Middle frontal gyrus (tissue), 1 donor: ENCODE measurements around the gene GPR156.
"Not testable (repeated sequence)": the region's sequence is repeated elsewhere in the genome, so short reads cannot be mapped to it uniquely, and the experiment has no call there.

Experiments used
- DNase-seq: peaks from one replicate; pipeline ENCODE4 v3.0.0-alpha.2; 2015; ENCODE audit warnings: low spot score; ENCODE audit errors: extremely low spot score

Gene GPR156

DNA sequence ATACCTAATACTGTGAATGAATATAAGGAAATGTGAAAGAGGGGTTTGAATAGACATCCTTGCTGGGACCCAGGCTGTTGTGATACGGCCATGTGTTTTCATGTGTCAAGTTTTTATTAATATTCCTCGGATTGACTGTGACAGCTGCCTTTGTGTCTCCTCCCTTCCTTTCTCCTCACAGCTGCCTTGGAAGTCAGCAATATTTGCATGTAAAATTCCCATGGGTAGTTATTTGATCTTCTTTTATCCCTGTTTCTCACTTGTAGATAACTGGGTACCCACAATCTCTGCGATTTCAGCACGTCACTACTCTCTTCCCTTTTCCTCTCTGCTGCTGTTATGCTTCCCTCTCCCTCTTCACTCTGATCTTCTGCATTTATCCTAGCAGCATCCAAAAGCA lies 9.4 kb downstream of the GPR156 start:
- DNase-seq, result no peak

DNA sequence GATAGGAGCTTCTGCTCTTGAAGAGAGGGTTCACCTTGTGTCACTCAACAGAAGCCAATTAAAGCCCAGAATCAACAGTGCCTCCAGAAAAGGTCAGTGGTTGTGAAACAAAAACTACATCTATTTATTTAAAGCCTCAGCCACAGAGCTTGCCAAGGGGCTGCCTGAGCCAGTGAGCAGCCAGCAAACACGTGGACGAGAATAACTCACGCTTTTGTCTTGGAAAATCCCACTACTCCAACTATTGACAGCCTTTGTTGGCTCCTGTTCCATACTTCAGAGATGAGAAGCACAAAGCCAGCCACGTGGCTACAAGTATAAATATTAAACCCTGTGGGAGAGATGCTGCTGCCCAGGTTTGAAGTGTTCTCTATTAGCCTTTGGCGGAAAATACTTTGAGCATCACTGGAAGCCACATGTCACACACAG lies 10.3 kb downstream of the GPR156 start:
- DNase-seq, result no peak

DNA sequence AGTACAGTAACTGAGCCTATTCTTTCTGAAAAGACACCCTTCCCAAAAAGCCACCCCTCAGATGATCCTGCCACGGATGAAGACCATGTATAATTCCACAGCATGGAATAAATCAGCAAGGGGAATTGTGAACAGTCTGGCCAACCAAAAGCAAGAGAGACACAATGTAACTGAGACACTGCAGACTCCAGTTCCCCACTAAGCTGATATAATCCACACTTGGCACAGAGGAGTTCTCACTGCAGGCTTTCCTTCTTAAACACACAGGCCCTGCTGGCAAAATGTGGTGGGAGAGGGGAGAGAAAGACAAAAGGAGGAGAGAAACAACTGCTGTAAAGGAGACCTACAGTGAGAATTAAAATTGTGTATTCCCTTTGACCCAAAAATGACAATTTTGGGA lies 12.7 kb downstream of the GPR156 start:
- DNase-seq, result no peak

DNA sequence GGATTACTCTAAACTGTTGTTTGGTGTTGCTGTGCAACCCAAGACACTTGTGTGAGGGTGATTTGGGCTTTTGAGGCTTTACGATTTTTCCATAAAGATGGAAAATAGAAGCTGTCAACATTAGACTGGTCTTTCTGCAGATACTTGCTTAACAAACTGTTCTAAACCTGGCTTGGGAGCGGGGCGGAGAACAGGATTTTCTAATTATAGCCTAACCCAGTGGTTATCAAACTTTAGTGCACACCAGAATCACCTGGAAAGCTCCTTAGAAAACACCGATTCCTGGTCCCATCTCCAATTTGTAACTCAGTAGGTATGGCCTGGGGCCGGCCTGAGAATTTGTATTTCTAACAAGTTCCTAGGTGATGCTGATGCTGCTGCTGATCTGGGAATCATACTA lies 19.0 kb downstream of the GPR156 start:
- DNase-seq, result no peak

DNA sequence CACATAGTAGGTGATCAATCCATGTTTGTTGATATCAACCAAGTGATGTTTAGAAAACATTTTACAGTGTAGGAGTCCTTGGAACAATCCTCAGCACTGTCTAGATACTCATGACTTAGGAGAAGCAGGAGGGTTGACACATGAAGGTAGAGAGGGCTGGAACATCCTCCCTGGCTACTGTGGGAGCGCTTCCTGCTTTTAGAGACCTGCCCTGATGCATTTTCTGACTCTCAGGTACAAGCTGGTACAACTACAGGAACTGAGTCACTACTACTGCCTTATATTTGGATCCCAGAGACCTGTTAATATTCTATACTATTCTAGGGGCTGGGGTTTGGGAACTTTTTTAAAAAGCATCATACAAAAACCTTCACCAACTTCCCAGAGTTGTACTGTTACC lies 20.1 kb downstream of the GPR156 start:
- no peak for DNase-seq

DNA sequence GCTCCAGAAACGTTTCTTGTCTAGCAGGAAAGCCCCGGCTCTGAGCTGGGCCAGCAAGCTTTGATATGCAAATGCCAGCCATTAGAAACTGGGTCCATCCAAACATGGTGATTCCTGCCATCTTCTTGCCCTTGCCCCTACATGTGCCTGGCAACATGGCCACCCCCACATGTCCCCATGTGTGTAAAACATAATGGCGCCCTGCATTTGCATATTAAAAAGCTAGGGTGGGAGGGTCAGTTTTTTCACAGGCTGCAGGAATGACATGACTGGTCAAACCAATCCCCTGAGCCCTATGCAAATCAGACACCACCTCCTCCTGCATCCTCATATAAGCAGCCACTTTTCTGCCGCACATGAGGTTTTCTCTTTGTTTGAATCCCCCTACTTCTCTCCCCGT lies 21.2 kb downstream of the GPR156 start:
- no peak for DNase-seq

DNA sequence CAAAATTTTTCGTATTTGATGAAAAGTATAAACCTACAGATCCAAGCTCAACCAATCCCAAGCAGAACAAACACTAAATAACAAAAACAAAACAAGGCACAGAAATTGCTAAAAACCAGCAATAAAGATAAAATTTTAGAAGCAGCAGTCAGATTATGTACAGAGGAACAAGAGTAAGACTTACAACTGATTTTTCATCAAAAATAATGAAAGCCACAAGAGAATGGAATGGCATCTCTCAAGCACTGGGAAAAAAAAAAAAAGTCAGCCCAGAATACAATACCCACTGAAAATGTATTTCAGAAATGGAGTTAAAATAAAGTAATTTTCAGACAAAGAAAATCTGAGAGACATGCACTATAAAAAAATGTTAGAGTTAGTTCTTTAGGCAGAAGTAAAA lies 27.0 kb downstream of the GPR156 start:
- DNase-seq, result no peak

DNA sequence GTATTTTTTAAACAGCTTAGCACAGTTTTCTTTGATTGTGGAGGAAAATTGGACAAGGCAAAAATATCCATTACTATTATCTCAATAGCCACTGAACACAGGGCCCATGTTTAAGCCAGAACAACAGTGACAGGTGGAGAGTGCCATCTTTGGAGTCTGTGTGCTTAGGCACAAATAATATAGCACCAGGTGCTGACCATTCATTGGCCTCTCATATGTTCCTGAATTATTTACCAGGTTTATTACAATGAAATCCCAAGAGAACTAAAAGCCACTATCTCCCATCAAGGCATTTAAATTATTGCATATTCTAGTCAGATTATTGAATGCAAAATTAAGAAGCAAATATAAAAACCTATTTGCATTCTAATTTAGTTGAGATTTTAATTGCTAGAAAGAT lies 39.6 kb downstream of the GPR156 start:
- no peak for DNase-seq

DNA sequence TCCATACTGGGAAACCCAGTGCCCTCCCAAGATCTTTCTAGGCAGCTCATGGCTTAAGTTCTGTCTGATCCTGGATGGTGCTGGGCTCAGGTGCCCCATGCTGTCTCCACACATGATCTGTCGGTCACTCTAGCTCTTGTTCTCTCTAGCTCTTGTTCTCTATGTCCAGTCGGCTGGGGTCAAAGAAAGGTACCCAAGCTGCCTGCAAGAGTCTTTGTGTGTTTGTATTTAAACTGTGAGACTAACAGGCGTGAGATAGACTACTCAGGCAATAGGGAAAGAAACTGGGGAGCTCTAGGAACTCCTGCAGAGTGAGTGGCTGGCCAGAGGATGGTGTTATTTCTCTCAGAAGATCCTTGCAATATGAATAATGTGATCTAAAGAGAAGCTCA lies 40.2 kb downstream of the GPR156 start:
- DNase-seq, result no peak

DNA sequence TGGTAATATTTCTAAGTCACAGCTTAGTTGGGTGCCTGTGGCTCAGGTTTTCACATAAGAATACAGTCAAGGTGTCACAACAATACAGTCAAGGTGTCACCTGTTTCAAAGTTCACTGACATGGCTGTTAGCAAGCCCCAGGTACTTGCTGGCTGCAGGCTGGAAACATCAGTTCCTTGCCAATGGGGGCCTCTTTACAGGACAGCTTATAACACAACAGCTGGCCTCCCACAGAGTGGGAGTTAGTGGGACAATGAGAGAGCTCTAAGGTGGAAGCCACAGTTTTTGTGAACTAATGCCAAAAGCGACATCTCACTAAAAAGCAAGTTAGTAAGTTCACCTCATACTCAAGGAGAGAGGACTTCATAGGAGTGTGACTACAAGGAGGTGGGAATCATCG lies 45.4 kb downstream of the GPR156 start:
- no peak for DNase-seq

DNA sequence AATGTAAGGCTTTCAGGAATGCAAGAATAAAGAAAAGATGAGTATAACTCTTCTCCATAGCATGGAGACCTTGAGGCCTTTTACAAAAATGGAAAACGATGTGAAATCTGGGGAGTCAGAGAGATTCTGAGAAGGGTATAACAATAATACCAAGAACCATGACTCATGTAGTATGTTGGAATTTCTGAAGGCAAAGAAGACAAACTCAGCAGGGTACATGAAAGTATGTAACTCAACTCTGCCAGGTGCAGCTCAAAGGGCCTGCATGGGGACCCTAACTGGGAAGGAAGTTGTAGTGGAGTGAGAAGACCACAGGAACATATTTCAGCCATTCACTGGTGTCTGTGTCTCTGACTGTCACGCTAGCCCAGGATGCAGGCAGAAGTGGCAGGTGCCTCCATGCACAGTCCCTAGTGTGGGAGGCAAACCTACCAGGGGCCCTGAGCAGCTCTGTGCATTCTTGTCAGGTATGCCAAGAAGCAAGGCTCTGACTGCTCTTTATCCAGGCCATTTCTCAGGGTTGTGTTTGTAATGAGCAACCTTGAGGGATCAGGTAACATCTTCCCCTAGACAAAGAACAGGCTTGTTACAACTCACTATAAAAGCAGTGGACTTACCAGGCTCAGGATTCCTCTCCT lies 57.2 kb downstream of the GPR156 start:
- no peak for DNase-seq

DNA sequence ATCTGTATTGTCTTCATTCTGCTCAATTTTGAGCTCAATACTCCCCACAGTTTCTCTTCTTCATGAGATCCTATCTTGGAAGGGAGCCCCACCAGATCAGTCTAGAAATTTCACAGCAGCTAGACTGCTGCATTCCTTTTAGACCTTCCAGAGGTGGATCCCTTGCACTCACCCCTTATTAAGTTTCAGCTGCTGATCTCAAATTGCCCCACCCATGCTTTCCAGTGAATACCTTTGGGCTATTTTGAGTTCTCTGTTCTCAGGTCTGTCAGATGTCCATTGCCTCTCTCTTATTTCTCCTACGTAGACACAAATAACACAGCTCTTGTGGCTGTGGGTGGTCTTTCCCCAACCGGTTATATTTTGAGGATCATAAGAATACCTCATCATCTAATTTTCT lies 60.8 kb downstream of the GPR156 start:
- DNase-seq, result no peak

DNA sequence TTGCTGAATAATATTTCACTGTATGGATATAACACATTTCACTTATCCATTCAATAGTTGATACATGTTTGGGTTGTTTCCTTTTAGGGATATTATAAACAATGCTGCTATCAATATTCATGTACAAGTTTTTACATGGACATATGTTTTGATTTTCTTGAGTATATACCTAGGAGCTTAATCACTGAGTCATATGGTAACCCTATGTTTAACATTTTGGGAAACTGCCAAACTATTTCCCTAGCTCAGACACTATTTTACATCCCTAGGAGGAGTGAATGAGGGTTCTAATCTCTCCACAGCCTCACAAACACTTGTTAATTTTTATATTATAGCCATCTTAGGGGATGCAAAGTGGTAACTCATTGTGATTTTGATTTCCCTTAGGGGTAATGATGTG lies 66.0 kb downstream of the GPR156 start:
- DNase-seq, result no peak

DNA sequence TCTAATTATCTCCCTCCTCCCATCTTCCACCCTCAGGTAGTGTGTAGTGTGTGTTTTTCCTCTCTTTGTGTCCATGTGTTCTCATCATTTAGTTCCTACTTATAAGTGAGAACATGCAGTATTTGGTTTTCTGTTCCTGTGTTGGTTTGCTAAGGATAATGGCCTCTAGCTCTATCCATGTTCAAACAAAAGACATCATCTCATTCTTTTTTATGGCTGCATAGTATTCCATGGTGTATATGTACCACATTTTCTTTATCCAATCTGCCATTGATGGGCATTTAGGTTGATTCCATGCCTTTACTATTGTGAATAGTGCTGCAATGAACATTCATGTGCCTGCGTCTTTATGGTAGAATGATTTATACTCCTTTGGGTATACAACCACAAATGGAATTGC lies 68.4 kb downstream of the GPR156 start:
- not testable (repeated sequence) for DNase-seq

DNA sequence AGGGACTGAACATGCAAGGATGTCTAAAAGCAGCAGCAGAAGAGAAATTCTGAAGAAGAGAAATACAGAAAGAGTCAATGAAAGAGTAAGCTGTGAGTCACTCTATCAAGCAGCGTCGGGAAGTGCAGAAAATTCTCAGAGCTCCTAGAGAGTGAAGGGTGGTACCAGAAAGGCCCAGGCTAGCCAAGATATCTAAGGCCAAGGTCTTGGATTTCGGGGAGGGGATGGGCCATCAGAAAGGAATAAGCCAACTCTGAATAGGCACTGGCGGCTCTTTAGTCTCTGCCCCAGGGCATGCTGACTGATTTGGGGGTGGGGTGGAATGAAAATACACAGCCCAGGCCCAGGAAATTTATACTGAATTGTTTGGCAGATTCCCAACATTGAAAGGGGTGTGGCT lies 70.8 kb downstream of the GPR156 start:
- DNase-seq, result no peak

DNA sequence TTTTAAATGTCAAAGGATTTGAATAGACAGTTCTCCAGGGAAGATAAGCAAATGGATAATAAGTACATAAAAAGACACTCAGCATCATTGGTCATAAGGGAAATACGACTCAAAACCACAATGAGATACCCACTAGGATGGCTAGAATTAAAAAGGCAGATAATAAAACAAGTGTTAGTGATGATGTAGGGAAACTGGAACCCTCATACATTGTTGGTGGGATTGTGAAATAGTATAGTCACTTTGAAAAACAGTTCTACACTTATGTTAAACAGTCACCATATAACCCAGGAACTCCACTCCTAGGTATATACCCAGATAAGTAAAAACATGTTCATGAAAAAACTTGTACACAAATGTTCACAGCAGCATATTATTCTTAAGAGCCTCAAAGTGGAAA lies 72.5 kb downstream of the GPR156 start:
- DNase-seq, result no peak

DNA sequence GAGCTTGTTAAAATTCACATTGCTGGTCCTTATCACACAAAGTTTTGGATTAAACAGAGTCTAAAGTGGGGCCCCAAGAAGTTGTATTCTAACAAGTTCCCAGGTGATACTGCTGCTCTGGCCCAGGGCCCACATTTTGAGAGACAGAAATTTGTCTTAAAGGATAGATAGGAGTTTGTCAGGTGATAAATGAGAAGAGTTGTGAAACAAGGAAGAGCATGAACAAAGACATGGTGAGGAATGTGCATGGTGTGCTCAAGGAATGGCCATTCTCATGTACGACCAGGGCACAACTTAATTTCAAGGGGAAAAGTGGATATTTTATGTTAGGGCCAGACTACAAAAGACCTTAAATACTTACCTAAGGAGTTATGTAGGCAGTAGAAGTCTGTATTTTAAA lies 75.6 kb downstream of the GPR156 start:
- no peak for DNase-seq

DNA sequence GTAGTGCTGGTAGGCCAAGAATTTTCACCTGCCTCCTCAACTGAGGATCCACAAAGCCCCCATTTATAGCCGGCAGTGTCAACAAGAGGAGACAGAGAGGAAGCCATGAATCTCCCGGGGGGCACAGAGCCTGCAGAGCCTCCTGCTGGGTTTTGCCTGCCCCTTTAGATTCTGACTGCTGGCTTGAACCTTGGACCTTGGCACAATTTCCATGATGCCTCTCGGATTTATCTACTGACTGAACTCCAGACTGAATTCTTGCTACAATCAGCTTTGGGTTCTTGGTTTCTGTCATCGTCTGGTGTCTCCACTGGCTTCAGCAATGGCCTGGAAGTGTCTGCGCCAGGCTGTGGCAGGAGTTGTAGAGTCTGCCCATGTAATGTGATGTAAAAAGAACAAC lies 80.7 kb downstream of the GPR156 start:
- no peak for DNase-seq

DNA sequence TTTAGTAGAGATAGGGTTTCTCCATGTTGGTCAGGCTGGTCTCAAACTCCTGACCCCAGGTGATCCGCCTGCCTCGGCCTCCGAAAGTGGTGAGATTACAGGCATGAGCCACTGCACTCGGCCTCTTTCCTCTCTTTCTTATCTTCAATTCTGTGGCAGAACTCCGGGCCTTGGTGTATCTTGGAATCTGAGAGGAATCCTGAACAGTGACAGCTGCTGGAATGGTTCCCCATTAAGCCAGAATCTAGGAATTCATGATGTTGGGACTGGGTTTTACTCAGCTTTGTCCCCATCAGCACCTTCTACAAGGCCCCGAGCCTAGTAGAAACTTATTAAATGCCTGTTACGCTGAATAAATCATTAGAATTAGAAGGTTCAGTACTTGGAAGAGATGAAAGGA lies 81.4 kb downstream of the GPR156 start:
- no peak for DNase-seq

DNA sequence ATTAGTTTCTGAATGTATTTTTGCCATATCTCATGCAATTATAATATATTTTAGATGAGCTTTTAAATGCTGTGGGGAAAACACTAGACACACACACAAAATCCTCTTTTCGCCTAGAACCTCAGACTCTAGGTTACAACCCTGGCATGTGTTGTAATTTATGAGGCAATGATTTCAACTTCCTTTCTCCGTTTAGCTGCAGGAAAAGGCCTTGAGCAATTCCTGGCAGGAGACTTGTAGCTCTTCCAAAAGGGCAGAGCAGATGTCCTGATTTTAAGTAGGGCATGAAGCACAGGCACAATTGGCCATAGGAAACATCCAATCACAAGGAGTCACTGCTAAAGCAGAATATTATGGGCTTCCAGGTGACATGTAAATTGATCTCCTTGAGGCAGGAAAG lies 82.0 kb downstream of the GPR156 start:
- no peak for DNase-seq

DNA sequence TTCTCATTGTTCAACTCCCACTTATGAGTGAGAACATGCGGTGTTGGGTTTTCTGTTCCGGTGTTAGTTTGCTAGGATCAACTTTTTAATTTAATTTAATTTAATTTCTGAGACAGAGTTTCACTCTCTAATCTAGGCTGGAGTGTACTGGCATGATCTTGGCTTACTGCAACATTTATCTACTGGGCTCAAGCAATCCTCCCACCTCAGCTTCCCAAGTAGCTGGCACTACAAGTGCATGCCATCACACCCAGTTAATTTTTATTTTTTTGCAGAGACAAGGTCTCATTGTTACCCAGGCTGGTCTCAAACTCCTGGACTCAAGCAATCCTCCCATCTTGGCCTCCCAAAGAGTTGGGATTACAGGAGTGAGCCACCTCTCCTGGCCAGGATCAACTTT lies 82.7 kb downstream of the GPR156 start:
- DNase-seq, result no peak

DNA sequence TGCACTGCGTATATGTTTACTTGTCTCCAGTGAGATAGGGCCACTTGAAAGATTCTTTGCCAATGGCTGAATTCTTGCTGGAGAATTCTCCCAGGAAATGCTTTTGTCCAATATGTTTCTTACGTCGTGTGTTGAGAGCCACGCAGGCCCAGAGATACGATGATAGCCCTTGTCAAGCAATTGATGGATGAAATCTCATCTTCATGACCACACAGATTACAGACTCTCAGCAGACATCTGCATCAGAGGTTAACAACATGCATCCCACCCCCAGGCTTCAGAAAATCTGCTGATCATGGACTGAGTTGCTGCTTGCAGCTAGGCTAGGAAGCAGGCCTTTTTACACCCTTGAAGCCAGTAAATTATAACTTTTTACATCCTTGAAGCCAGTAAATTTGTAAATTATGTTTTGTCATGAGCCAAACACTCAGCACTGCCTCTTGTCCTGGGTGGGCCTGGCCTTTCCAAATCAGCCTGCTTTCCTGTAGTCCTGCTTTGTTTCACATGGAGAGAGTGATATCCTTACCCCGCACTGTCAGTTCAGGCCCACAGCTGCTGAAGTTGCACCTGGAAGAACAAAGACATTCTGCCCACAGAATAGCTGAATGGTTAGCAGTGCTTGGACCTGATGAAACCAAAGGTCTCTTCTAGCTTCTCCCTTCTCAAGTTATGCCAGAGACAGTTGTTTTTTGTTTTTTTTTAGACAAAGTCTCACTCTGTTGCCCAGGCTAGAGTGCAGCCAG lies 84.4 kb downstream of the GPR156 start:
- DNase-seq, result no peak

DNA sequence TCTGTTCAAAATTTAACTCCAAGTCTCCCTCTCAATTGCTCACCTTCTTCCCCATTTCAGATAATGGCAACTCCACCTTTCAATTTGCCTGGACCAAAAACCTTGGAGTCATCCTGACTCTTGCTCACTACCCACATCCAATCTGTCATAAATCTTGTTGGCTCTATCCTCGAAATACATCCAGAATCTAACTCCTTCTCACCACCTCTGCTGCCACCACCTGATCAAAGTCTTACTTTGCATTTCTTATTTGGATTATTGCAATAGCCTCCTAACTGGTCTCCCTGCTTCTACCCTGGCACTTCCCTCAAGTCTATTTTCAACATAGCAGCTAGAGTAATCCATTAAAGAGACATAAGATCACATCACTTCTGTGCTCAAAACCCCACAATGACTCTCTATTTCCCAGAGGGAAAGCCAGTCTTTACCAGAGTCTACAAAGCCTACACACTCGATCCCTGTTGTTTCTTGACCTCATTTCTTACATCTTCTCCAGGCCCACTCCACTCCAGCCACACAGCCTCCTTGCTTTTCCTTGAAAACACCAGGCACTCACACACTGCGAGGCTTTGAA lies 86.6 kb downstream of the GPR156 start:
- DNase-seq, result no peak
